Raji (cell line): ENCODE results near the gene CYB5R4.

Source experiments
- POLR2A ChIP-seq: IDR thresholded peaks from 2 replicates; pipeline ENCODE4 v1.6.1; 2011; ENCODE audit warnings: low read depth, low read length, control low read depth; ENCODE audit not compliant: insufficient read depth

Gene CYB5R4

DNA sequence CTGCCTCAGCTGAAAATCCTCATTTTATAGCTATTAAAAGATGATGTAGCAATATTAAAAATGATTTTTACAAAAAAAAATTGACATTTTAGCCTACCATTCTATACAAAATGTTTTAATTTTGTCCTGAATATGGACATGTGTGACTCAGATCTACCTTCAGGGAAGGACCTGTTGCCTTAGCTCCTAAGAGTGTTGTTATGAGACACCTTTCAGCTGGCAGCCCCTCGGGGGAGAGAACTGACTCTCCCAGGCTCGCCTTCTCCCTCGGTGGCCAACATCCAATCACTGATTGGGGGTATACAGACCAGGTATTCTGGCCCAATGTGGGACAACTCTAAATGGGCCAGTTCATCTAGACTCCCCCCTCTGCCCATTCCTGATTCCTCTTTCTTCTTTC lies 141.6 kb downstream of the CYB5R4 start:
- no peak for TF ChIP-seq POLR2A

- no peak for TF ChIP-seq POLR2A
These were observed 142.7 kb downstream of the CYB5R4 start for GRCh38 chr6:84002226-84002625.

DNA sequence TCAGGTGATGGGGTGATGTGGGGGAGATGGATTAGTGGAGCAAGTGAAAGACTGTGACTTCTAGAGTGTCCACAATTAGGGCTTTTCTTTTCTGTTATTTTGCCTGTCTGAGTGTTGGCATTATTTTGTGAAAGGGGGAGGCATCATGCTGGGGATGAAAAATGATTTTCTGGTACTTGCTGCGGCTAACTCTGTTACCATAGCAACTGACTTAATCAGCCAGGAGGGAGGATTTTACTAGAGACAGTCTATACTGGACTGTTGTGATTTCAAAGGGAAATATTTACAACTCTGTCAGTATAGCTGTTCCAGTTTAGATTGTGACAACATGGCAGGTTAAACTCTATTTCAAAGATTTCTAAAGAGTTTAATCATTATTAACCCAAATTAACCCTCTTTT lies 143.6 kb downstream of the CYB5R4 start:
- no peak for TF ChIP-seq POLR2A

- no peak for TF ChIP-seq POLR2A
These were observed 144.2 kb downstream of the CYB5R4 start for GRCh38 chr6:84003654-84004053.

GRCh38 chr6:84007871-84008270 lies 148.4 kb downstream of the CYB5R4 start:
- no peak for TF ChIP-seq POLR2A

- no peak for TF ChIP-seq POLR2A
These were observed 153.9 kb downstream of the CYB5R4 start for GRCh38 chr6:84013354-84013753.

DNA sequence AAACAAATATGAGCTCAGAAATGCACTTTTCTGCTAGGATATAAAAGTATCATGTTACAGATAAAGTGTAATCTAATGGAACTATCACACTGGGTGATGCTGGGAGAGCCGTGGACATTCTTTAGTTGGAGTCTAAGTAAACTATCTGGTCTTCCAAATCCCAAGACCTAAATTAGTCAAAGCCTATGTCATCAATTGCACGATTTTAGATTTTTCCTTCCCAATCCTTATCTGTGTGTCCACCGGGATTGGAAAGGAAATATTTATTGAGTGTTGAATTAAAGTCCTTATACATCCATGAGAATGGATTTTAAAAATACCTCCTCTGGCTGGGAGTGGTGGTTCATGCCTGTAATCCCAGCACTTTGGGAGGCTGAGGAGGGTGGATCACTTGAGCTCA lies 154.4 kb downstream of the CYB5R4 start:
- TF ChIP-seq POLR2A, result no peak

GRCh38 chr6:84016029-84016428 lies 156.5 kb downstream of the CYB5R4 start:
- TF ChIP-seq POLR2A, result no peak
